ENCODE measurements around the gene NT5C2. TPM values are rescaled to one million over a fixed set of nuclear protein-coding genes. Genes with fewer than 3 reads are reported as not detected.

NT5C2 gene
- polyA plus RNA-seq, 1 of the 3 experiments (the other 2 are of a cell fraction), result 29.6 TPM

GRCh38 chr10:103105462-103105861 is 87.6 kb downstream of the NT5C2 start:
- no peak overlapping the region for H3K27ac ChIP-seq (ENCODE audit: low read depth in 2 of 2, low read length in 1 of 2)
- no peaks in the 10 kb centered on the region for H4K20me1 ChIP-seq (ENCODE audit: insufficient read depth)
- no peaks in the 10 kb centered on the region for H3F3A ChIP-seq (replicated peaks; ENCODE audit: insufficient read depth)
- H2AFZ ChIP-seq (ENCODE audit: low read depth), result no peak overlapping the region
- H3K27me3 ChIP-seq (ENCODE audit: insufficient read depth), result no peaks in the 10 kb centered on the region
- peaks cover 46 to 52% of the 10 kb centered on the region in 2 experiments for H3K36me3 ChIP-seq (replicated peaks in 1 of 2; ENCODE audit: control insufficient read depth in 1 of 2, insufficient read depth in 2 of 2, low read length in 1 of 2)
- H3K4me1 ChIP-seq (ENCODE audit: control insufficient read depth in 1 of 2, insufficient read depth in 2 of 2, low read depth in 1 of 2, low read length in 1 of 2), result peaks cover 5% of the 10 kb centered on the region in 2 experiments; a peak in 3 of 4 replicates
- H3K9me3 ChIP-seq, result no peaks in the 10 kb centered on the region
- ChIA-PET POLR2A (no interaction called here), CTCF (interaction anchor here (1.1 to 1.9 kb wide), 4 partner anchors 10 to 188 kb away, joined by 3 to 6 read pairs (median 5); partner anchors contain the start of gene CNNM2)
- 88% methylated on average over 1 of the region's 1 CpG for WGBS (ENCODE audit: low lambda C conversion rate)
- H3K4me2 ChIP-seq, result no peak overlapping the region
- peaks cover 38% of the 10 kb centered on the region; the same call in 1 of the 2 replicates for H3K79me2 ChIP-seq (ENCODE audit: insufficient read depth)
- no peaks in the 10 kb centered on the region for H3K9me2 ChIP-seq
- DNase-seq, result no peak
- TF ChIP-seq MAX (IDR thresholded peaks at IDR 0.05; ENCODE audit: low read depth) (no peak), MXI1 (IDR thresholded peaks at IDR 0.05; ENCODE audit: low read depth, low read length) (no peak), USF1 (IDR thresholded peaks at IDR 0.05; ENCODE audit: borderline replicate concordance, low read depth) (no peak), PBX3 (IDR thresholded peaks at IDR 0.05) (no peak)
- H3K4me3 ChIP-seq (ENCODE audit: low read depth in 2 of 2, low read length in 1 of 2), result no peak overlapping the region
- no peak overlapping the region for H3K9ac ChIP-seq

GRCh38 chr10:103104721-103105120 is 88.4 kb downstream of the NT5C2 start:
- ChIA-PET CTCF (interaction anchor here (0.6 to 1.9 kb wide), 5 partner anchors 11 to 188 kb away, joined by 3 to 6 read pairs (median 4); no protein-coding TSS in a partner anchor), POLR2A (interaction anchor here (1.5 kb wide), 1 partner anchor 172 kb away, joined by 3 read pairs; the partner anchor contains the start of gene INA)
- 41% methylated on average over 2 of the region's 2 CpGs for WGBS (ENCODE audit: low lambda C conversion rate)
- Histone ChIP-seq H3K4me2 (no peak overlapping the region), H3K4me1 (ENCODE audit: control insufficient read depth in 1 of 2, insufficient read depth in 2 of 2, low read depth in 1 of 2, low read length in 1 of 2) (peaks cover 5 to 6% of the 10 kb centered on the region in 2 experiments; a peak in 3 of 4 replicates), H3K79me2 (ENCODE audit: insufficient read depth) (peaks cover 32% of the 10 kb centered on the region; the same call in 1 of the 2 replicates), H3K36me3 (replicated peaks in 1 of 2; ENCODE audit: control insufficient read depth in 1 of 2, insufficient read depth in 2 of 2, low read length in 1 of 2) (peaks cover 53 to 56% of the 10 kb centered on the region in 2 experiments), H3K27ac (ENCODE audit: low read depth in 2 of 2, low read length in 1 of 2) (no peak overlapping the region), H3K4me3 (ENCODE audit: low read depth in 2 of 2, low read length in 1 of 2) (no peak overlapping the region), H4K20me1 (ENCODE audit: insufficient read depth) (no peaks in the 10 kb centered on the region), H2AFZ (ENCODE audit: low read depth) (no peak overlapping the region), H3K9me3 (no peaks in the 10 kb centered on the region), H3K9ac (no peak overlapping the region), H3K27me3 (ENCODE audit: insufficient read depth) (no peaks in the 10 kb centered on the region), H3F3A (replicated peaks; ENCODE audit: insufficient read depth) (no peaks in the 10 kb centered on the region), H3K9me2 (no peaks in the 10 kb centered on the region)
- DNase-seq, result no peak
- TF ChIP-seq CHD2 (IDR thresholded peaks at IDR 0.05; ENCODE audit: low read length, partially characterized antibody) (no peak), USF1 (IDR thresholded peaks at IDR 0.05; ENCODE audit: borderline replicate concordance, low read depth) (no peak), CTCF (IDR thresholded peaks at IDR 0.05) (no peak), PBX3 (IDR thresholded peaks at IDR 0.05) (no peak), NFIC (IDR thresholded peaks at IDR 0.05; ENCODE audit: borderline replicate concordance) (no peak), MXI1 (IDR thresholded peaks at IDR 0.05; ENCODE audit: low read depth, low read length) (no peak), TCF12 (IDR thresholded peaks at IDR 0.05) (no peak), REST (IDR thresholded peaks at IDR 0.05; ENCODE audit: low read depth, low read length) (no peak), TAF1 (IDR thresholded peaks at IDR 0.05; ENCODE audit: borderline replicate concordance, low read depth, low read length) (no peak), EZH2phosphoT487 (IDR thresholded peaks at IDR 0.05; ENCODE audit: borderline replicate concordance, low read depth) (no peak), ELF1 (IDR thresholded peaks at IDR 0.05) (no peak), RFX5 (IDR thresholded peaks at IDR 0.05; ENCODE audit: low read length) (no peak), SMC3 (IDR thresholded peaks at IDR 0.05; ENCODE audit: low read depth, low read length) (no peak), EP300 (IDR thresholded peaks at IDR 0.05; ENCODE audit: borderline replicate concordance in 1 of 2, low read depth in 1 of 2, low read length in 1 of 2) (no peak), GATA2 (CRISPR knock-in tag; IDR thresholded peaks at IDR 0.05) (no peak)

Measured in SK-N-SH (cell line).